Measurements from ENCODE around the gene LRRC31.
A peak's percentile ranks its signal among the peaks of the same experiment; 100 is the strongest.

The LRRC31 gene

GRCh38 chr3:169886671-169887070 lies 16.9 kb upstream of the LRRC31 start:
- no peak overlapping the region for H3K4me3 ChIP-seq (ENCODE audit: low read depth, low read length)
- no peaks in the 10 kb centered on the region for H3K9me3 ChIP-seq
- TF ChIP-seq CTCF (IDR thresholded peaks at IDR 0.05; ENCODE audit: low read depth, low read length) = no peak
- H3K36me3 ChIP-seq = no peaks in the 10 kb centered on the region
- H3K27me3 ChIP-seq = no peaks in the 10 kb centered on the region
- H3K4me1 ChIP-seq = no peaks in the 10 kb centered on the region
- no peak for DNase-seq

- Histone ChIP-seq H3K4me3 (ENCODE audit: low read depth, low read length) (no peak overlapping the region), H3K27me3 (no peaks in the 10 kb centered on the region), H3K36me3 (no peaks in the 10 kb centered on the region), H3K4me1 (peaks cover 3% of the 10 kb centered on the region; the same call in 1 of the 2 replicates), H3K9me3 (no peaks in the 10 kb centered on the region)
- no peak for TF ChIP-seq CTCF (IDR thresholded peaks at IDR 0.05; ENCODE audit: low read depth, low read length)
- no peak for DNase-seq
Measured at GRCh38 chr3:169880576-169881250, 11.0 kb upstream of the LRRC31 start.

GRCh38 chr3:169879845-169880575 lies 10.3 kb upstream of the LRRC31 start:
- no peak for TF ChIP-seq CTCF (IDR thresholded peaks at IDR 0.05; ENCODE audit: low read depth, low read length)
- Histone ChIP-seq H3K36me3 (no peaks in the 10 kb centered on the region), H3K9me3 (no peaks in the 10 kb centered on the region), H3K4me1 (peaks cover 3% of the 10 kb centered on the region; the same call in 1 of the 2 replicates), H3K4me3 (ENCODE audit: low read depth, low read length) (no peak overlapping the region), H3K27me3 (no peaks in the 10 kb centered on the region)
- peak; percentile 51 for DNase-seq

GRCh38 chr3:169879013-169879557 lies 9.3 kb upstream of the LRRC31 start:
- H3K4me3 ChIP-seq (ENCODE audit: low read depth, low read length) = no peak overlapping the region

GRCh38 chr3:169871129-169871886 lies 1.6 kb upstream of the LRRC31 start:
- TF ChIP-seq CTCF (IDR thresholded peaks at IDR 0.05; ENCODE audit: low read depth, low read length) = no peak
- no peak for DNase-seq
- Histone ChIP-seq H3K4me3 (ENCODE audit: low read depth, low read length) (no peak overlapping the region), H3K4me1 (no peaks in the 10 kb centered on the region), H3K36me3 (no peaks in the 10 kb centered on the region), H3K9me3 (no peaks in the 10 kb centered on the region), H3K27me3 (no peaks in the 10 kb centered on the region)

More at GRCh38 chr3:169879013-169879557, 9.3 kb upstream of the LRRC31 start:
- peaks cover 3% of the 10 kb centered on the region; the same call in 1 of the 2 replicates for H3K4me1 ChIP-seq
- DNase-seq = no peak
- no peak for TF ChIP-seq CTCF (IDR thresholded peaks at IDR 0.05; ENCODE audit: low read depth, low read length)
- H3K9me3 ChIP-seq = no peaks in the 10 kb centered on the region
- H3K27me3 ChIP-seq = no peaks in the 10 kb centered on the region
- H3K36me3 ChIP-seq = no peaks in the 10 kb centered on the region
